Caco-2 (cell line): ENCODE results near the gene PTGS2. TPM values are rescaled to one million over a fixed set of nuclear protein-coding genes. Genes with fewer than 3 reads are reported as not detected.

Experiments used
- BruUV-seq: library from RNA; stranded (reverse); fragments of 400-500 nt; replicated peaks from 2 replicates; lab custom pipeline; 2021; lab: Mats Ljungman, UMichigan
- CTCF ChIA-PET: fragments of 300-600 bp; sonication (Branson Sonifier 250); formaldehyde crosslinking; loops from one replicate; lab custom pipeline; 2022; ENCODE audit warnings: antibody characterized with exemption; lab: Charles Lee
- POLR2A ChIA-PET: fragments of 300-600 bp; sonication (Branson Sonifier 250); formaldehyde crosslinking; loops from one replicate; lab custom pipeline; 2022; ENCODE audit warnings: antibody characterized with exemption; lab: Charles Lee
- DNase-seq, 2 experiments: peaks; one replicate each; pipeline versions ENCODE4 v3.0.0 to v3.0.0-alpha.2; 2020 to 2022
- H3K27me3 ChIP-seq: replicated peaks from 2 replicates; pipeline ENCODE4 v1.6.0; 2011; ENCODE audit warnings: low read length; ENCODE audit not compliant: control insufficient read depth, insufficient read depth
- H3K36me3 ChIP-seq: 2 replicates; pipeline ENCODE4 v1.5.1; 2011; ENCODE audit warnings: low read length; ENCODE audit not compliant: control insufficient read depth, insufficient read depth
- H3K4me1 ChIP-seq: fragments of 250-450 bp; sonication (Bioruptor Pico); 2 replicates; pipeline ENCODE4 v1.5.1; 2020; ENCODE audit warnings: mild to moderate bottlenecking
- H3K4me3 ChIP-seq: 2 replicates; pipeline ENCODE4 v1.5.1; 2011; ENCODE audit warnings: low read depth, mild to moderate bottlenecking, control low read depth, low read length
- H3K9me3 ChIP-seq: fragments of 250-450 bp; sonication (Bioruptor Pico); 2 replicates; pipeline ENCODE4 v1.5.1; 2020; ENCODE audit warnings: mild to moderate bottlenecking, moderate library complexity
- H3K27ac Mint-ChIP-seq: one replicate; pipeline ENCODE4 v1.8.0; 2022; ENCODE audit warnings: mixed read lengths; ENCODE audit not compliant: unreplicated experiment
- H3K27me3 Mint-ChIP-seq: one replicate; pipeline ENCODE4 v1.8.0; 2022; ENCODE audit warnings: mixed read lengths; ENCODE audit not compliant: insufficient read depth, unreplicated experiment
- H3K36me3 Mint-ChIP-seq: one replicate; pipeline ENCODE4 v1.8.0; 2022; ENCODE audit warnings: mild to moderate bottlenecking, mixed read lengths; ENCODE audit not compliant: insufficient read depth, unreplicated experiment
- H3K4me1 Mint-ChIP-seq: one replicate; pipeline ENCODE4 v1.8.0; 2022; ENCODE audit warnings: low read depth, mixed read lengths; ENCODE audit not compliant: unreplicated experiment
- H3K4me3 Mint-ChIP-seq: one replicate; pipeline ENCODE4 v1.8.0; 2022; ENCODE audit warnings: mild to moderate bottlenecking, moderate library complexity, mixed read lengths; ENCODE audit not compliant: unreplicated experiment
- H3K9me3 Mint-ChIP-seq: one replicate; pipeline ENCODE4 v1.8.0; 2022; ENCODE audit warnings: mixed read lengths; ENCODE audit not compliant: unreplicated experiment
- intact Hi-C: fragments of 100-400 bp; cut with micrococcal nuclease; formaldehyde crosslinking; loops from one replicate; pipeline ENCODE4 v1.10.0; 2022; ENCODE audit not compliant: unreplicated experiment
- total RNA-seq: library from RNA; stranded (reverse); gene quantifications from 2 replicates; pipeline ENCODE4 v1.2.3, GENCODE V29; 2022
- TF ChIP-seq, protein P1 (sequence below), 2 experiments: fragments of 200-600 bp in 1 of 2; IDR thresholded peaks; 1 replicate in 1 of 2; 2 replicates in 1 of 2; pipeline versions ENCODE4 v1.5.1 to v1.8.0; 2011 to 2022; ENCODE audit warnings: antibody characterized with exemption in 1 of 2, control low read depth in 1 of 2, inconsistent platforms in 1 of 2, low read depth in 1 of 2, low read length in 1 of 2, mild to moderate bottlenecking in 1 of 2, moderate library complexity in 1 of 2; ENCODE audit not compliant: insufficient read depth in 1 of 2, severe bottlenecking in 1 of 2, unreplicated experiment in 1 of 2

Gene PTGS2
- total RNA-seq, 1 experiment from 2014 or later = 18.4 TPM

DNA sequence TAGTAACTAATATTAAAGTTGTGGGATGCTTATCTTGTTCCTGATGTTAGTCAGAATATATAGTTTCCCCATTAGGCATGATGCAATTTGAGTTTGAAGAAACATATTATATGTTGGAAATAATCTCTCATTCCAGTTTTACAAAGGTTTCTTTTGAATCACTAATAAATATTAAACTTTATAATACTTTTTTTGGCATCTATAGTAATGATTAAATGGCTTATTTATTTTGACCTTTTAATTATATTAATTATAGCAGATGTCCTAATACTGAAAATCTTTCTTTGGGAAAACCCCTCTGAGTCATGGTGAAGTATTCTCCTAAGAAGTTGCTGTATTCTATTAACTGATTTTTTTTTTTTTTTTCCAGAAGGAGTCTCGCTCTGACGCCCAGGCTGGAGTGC lies 28.5 kb upstream of the PTGS2 start:
- no peaks in the 10 kb centered on the region for H3K9me3 Mint-ChIP-seq
- Histone ChIP-seq H3K9me3 (no peaks in the 10 kb centered on the region), H3K4me3 (no peak overlapping the region), H3K36me3 (no peaks in the 10 kb centered on the region), H3K27me3 (no peaks in the 10 kb centered on the region), H3K4me1 (no peaks in the 10 kb centered on the region)
- H3K4me1 Mint-ChIP-seq = no peaks in the 10 kb centered on the region
- no peak for DNase-seq
- no peak overlapping the region for H3K4me3 Mint-ChIP-seq
- H3K27me3 Mint-ChIP-seq = no peaks in the 10 kb centered on the region
- BruUV-seq = no TSS peak
- ChIA-PET CTCF (no interaction called here), POLR2A (no interaction called here)
- no peak overlapping the region for H3K27ac Mint-ChIP-seq
- intact Hi-C loops = no loop called here
- no peaks in the 10 kb centered on the region for H3K36me3 Mint-ChIP-seq
- TF ChIP-seq, protein P1, sequence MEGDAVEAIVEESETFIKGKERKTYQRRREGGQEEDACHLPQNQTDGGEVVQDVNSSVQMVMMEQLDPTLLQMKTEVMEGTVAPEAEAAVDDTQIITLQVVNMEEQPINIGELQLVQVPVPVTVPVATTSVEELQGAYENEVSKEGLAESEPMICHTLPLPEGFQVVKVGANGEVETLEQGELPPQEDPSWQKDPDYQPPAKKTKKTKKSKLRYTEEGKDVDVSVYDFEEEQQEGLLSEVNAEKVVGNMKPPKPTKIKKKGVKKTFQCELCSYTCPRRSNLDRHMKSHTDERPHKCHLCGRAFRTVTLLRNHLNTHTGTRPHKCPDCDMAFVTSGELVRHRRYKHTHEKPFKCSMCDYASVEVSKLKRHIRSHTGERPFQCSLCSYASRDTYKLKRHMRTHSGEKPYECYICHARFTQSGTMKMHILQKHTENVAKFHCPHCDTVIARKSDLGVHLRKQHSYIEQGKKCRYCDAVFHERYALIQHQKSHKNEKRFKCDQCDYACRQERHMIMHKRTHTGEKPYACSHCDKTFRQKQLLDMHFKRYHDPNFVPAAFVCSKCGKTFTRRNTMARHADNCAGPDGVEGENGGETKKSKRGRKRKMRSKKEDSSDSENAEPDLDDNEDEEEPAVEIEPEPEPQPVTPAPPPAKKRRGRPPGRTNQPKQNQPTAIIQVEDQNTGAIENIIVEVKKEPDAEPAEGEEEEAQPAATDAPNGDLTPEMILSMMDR (IDR thresholded peaks at IDR 0.05; ENCODE audit: insufficient read depth in 1 of 2, low read depth in 1 of 2, low read length in 1 of 2, severe bottlenecking in 1 of 2, unreplicated experiment in 1 of 2) = no peak

DNA sequence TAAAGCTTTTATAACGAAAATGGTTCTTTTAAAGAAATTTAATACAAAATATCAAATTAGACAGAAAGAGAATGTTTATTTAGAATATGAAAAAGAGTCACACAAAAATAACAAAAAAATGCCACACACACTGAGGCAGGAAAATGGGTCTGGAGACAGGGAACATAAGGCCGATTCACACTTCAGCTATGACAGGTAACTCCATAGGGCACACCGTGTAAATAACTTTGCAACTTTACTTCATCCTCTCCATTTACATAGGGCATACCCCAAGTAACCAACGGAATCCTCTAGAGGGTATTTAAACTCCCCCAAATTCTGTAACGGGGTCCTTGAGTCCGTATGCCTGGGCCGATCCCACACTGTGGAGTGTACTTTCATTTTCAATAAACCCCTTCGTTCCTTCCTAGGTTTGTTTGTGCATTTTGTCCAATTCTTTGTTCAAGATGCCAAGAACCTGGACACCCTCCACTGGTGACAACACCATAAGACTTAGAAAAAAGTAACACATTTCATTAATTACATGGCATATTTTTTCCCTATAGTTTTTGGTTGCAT lies 23.1 kb upstream of the PTGS2 start:
- ChIA-PET POLR2A (no interaction called here), CTCF (no interaction called here)
- no peaks in the 10 kb centered on the region for H3K4me1 Mint-ChIP-seq
- no peak overlapping the region for H3K27ac Mint-ChIP-seq
- no peak for DNase-seq
- Histone ChIP-seq H3K4me1 (peaks cover 9% of the 10 kb centered on the region; the same call in 1 of the 2 replicates), H3K27me3 (no peaks in the 10 kb centered on the region), H3K4me3 (no peak overlapping the region), H3K36me3 (no peaks in the 10 kb centered on the region), H3K9me3 (peaks cover 7% of the 10 kb centered on the region; the same call in 1 of the 2 replicates)
- intact Hi-C loops = no loop called here
- H3K9me3 Mint-ChIP-seq = peaks cover 4% of the 10 kb centered on the region
- TF ChIP-seq, protein P1 (IDR thresholded peaks at IDR 0.05; ENCODE audit: insufficient read depth in 1 of 2, low read depth in 1 of 2, low read length in 1 of 2, severe bottlenecking in 1 of 2, unreplicated experiment in 1 of 2) = no peak
- no peaks in the 10 kb centered on the region for H3K36me3 Mint-ChIP-seq
- H3K27me3 Mint-ChIP-seq = no peaks in the 10 kb centered on the region
- no TSS peak for BruUV-seq
- no peak overlapping the region for H3K4me3 Mint-ChIP-seq

DNA sequence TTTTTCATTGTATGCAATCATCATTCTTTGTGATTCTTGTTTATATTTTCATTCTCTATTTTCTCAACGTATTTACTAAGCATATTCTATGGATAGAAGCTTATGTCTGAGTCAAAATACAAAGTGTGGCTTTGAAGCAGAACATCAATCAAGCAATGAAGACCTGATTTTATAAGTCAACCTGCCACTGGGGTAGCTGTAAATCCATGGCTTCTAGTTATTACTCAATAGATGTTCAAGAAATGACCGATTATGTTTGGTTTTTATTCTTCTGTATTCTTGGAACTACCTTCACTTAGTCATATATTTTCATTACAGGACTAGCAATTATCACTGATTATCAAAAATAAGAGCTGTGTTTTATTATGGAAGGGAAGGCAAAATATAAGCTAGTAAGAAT lies 20.5 kb upstream of the PTGS2 start:
- H3K4me1 ChIP-seq = peaks cover 9% of the 10 kb centered on the region; the same call in 1 of the 2 replicates
- Mint-ChIP-seq H3K4me1 (no peaks in the 10 kb centered on the region), H3K27ac (no peak overlapping the region), H3K27me3 (no peaks in the 10 kb centered on the region), H3K36me3 (no peaks in the 10 kb centered on the region), H3K4me3 (no peak overlapping the region), H3K9me3 (peaks cover 18% of the 10 kb centered on the region)
- TF ChIP-seq, protein P1 (IDR thresholded peaks at IDR 0.05; ENCODE audit: insufficient read depth in 1 of 2, low read depth in 1 of 2, low read length in 1 of 2, severe bottlenecking in 1 of 2, unreplicated experiment in 1 of 2) = no peak
- no TSS peak for BruUV-seq
- intact Hi-C loops = no loop called here
- H3K27me3 ChIP-seq = no peaks in the 10 kb centered on the region
- POLR2A ChIA-PET = no interaction called here
- peaks cover 7% of the 10 kb centered on the region; the same call in 1 of the 2 replicates for H3K9me3 ChIP-seq
- H3K4me3 ChIP-seq = no peak overlapping the region
- CTCF ChIA-PET = no interaction called here
- no peaks in the 10 kb centered on the region for H3K36me3 ChIP-seq
- DNase-seq = no peak
